ENCODE results near the gene PNCK. TPM values are rescaled to one million over a fixed set of nuclear protein-coding genes. Genes with fewer than 3 reads are reported as not detected.

The PNCK gene
- total RNA-seq, 1 experiment from 2014 or later, result 26.8 TPM

- no CpG with 5 or more reads among the region's 19 CpGs for WGBS (ENCODE audit: extremely low coverage, insufficient read length, low lambda C conversion rate)
- H3K4me2 ChIP-seq (ENCODE audit: insufficient read depth, insufficient read length, low read length), result no peak overlapping the region
- no peaks in the 10 kb centered on the region for H4K20me1 ChIP-seq (ENCODE audit: control insufficient read depth, insufficient read depth, insufficient read length)
- no peak overlapping the region for H3T11ph ChIP-seq (ENCODE audit: low read length)
- no peak overlapping the region for H2BK15ac ChIP-seq (ENCODE audit: low read depth, low read length)
- no peak overlapping the region for H3K27ac ChIP-seq (ENCODE audit: insufficient read length, low read depth, low read length)
- H3K14ac ChIP-seq (ENCODE audit: insufficient read depth, low read length), result no peak overlapping the region
- DNase-seq, result peak; percentile 18
- no peak overlapping the region for H2BK20ac ChIP-seq (ENCODE audit: low read depth, low read length, poor library complexity, severe bottlenecking)
- H3K9ac ChIP-seq (ENCODE audit: extremely low read depth, insufficient read length, low read length), result no peak overlapping the region
- no peak overlapping the region for H4K8ac ChIP-seq (replicated peaks; ENCODE audit: insufficient read length, low read depth, low read length)
- no peak overlapping the region for H2AK5ac ChIP-seq (ENCODE audit: insufficient read length, low read length)
- H2AFZ ChIP-seq (ENCODE audit: low read length), result no peak overlapping the region
- Mint-ChIP-seq H3K36me3 (ENCODE audit: insufficient read depth in 1 of 3, low read depth in 3 of 3) (peaks cover 0 to 11% (median 0%) of the 10 kb centered on the region in 3 experiments; a peak in 3 of 7 replicates), H3K27me3 (ENCODE audit: low read depth) (peaks cover 22% of the 10 kb centered on the region), H3K4me1 (no peaks in the 10 kb centered on the region), H3K27ac (no peak overlapping the region), H3K9me3 (peaks cover 66 to 84% of the 10 kb centered on the region in 2 experiments), H3K4me3 (no peak overlapping the region)
- no peak overlapping the region for H2BK120ac ChIP-seq (ENCODE audit: low read depth, low read length, poor library complexity, severe bottlenecking)
- H2BK12ac ChIP-seq (ENCODE audit: insufficient read length, low read depth, low read length), result no peak overlapping the region
- no peak overlapping the region for H3K18ac ChIP-seq (ENCODE audit: insufficient read length, low read depth, low read length)
- no peak overlapping the region for H3K23ac ChIP-seq (ENCODE audit: insufficient read length, low read depth, low read length)
- no peak overlapping the region for H3K56ac ChIP-seq (ENCODE audit: insufficient read length, low read depth, low read length)
- H3K79me2 ChIP-seq (ENCODE audit: insufficient read depth, low read length), result no peaks in the 10 kb centered on the region
- H3K4me1 ChIP-seq (ENCODE audit: insufficient read depth, low read length), result no peaks in the 10 kb centered on the region
- H4K91ac ChIP-seq (ENCODE audit: insufficient read length, low read depth, low read length), result no peak overlapping the region
- H3K23me2 ChIP-seq (ENCODE audit: insufficient read length, low read depth, low read length, poor library complexity, severe bottlenecking), result no peaks in the 10 kb centered on the region
- no peak for TF ChIP-seq CTCF (conservative IDR thresholded peaks at IDR 0.05)
- H3K9me3 ChIP-seq (ENCODE audit: control insufficient read depth, low read depth, low read length), result peaks cover 20% of the 10 kb centered on the region
- no peak overlapping the region for H3K4ac ChIP-seq (ENCODE audit: low read depth, low read length)
- no peaks in the 10 kb centered on the region for H3K79me1 ChIP-seq (ENCODE audit: insufficient read depth, low read depth, low read length, poor library complexity, severe bottlenecking)
- H3K27me3 ChIP-seq (ENCODE audit: insufficient read depth, low read length), result no peaks in the 10 kb centered on the region
- no peak overlapping the region for H2BK5ac ChIP-seq (ENCODE audit: insufficient read length, low read length)
- no peak overlapping the region for H4K5ac ChIP-seq (ENCODE audit: insufficient read length, low read depth, low read length)
Observed at GRCh38 chrX:153631907-153632594, 41.6 kb downstream of the PNCK start.
